H1 (cell line): Measurements from ENCODE around the gene NPHP4. TPM values are rescaled to one million over a fixed set of nuclear protein-coding genes. Genes with fewer than 3 reads are reported as not detected.

ENCODE experiments used
- CTCF ChIA-PET: fragments of 300-600 bp; sonication (Branson Sonifier 250); formaldehyde crosslinking; loops from one replicate; lab custom pipeline; 2021; ENCODE audit not compliant: partially characterized antibody; lab: Charles Lee
- POLR2A ChIA-PET: fragments of 300-600 bp; sonication (Branson Sonifier 250); formaldehyde crosslinking; loops from one replicate; lab custom pipeline; 2021; ENCODE audit warnings: inconsistent platforms; ENCODE audit not compliant: partially characterized antibody; lab: Charles Lee
- DNase-seq, 2 experiments: peaks; one replicate each; pipeline versions ENCODE4 v3.0.0 to v3.0.0-alpha.2; 2010 to 2022; ENCODE audit warnings: low spot score in 2 of 2, low read depth in 1 of 2, mixed read lengths in 1 of 2
- FAIRE-seq: peaks from 2 replicates; lab custom pipeline; 2011; peaks lifted over from hg19 to GRCh38; lab: Jason Lieb, UNC
- H2AFZ ChIP-seq: 2 replicates; pipeline ENCODE4 v1.8.1; 2012; ENCODE audit warnings: low read length, inconsistent platforms
- H2AK5ac ChIP-seq: 2 replicates; pipeline ENCODE4 v1.6.1; 2013; ENCODE audit warnings: low read depth, low read length
- H2BK120ac ChIP-seq: replicated peaks from 2 replicates; pipeline ENCODE3; 2013; ENCODE audit warnings: low read depth, low read length, inconsistent platforms
- H2BK12ac ChIP-seq: 2 replicates; pipeline ENCODE4 v1.6.1; 2013; ENCODE audit warnings: low read depth, low read length
- H2BK15ac ChIP-seq: 2 replicates; pipeline ENCODE4 v1.6.1; 2013; ENCODE audit warnings: low read length
- H2BK20ac ChIP-seq: 2 replicates; pipeline ENCODE4 v1.6.1; 2013; ENCODE audit warnings: low read length
- H2BK5ac ChIP-seq: 2 replicates; pipeline ENCODE4 v1.6.1; 2013; ENCODE audit warnings: low read depth, low read length
- H3K14ac ChIP-seq: 2 replicates; pipeline ENCODE4 v1.6.1; 2013; ENCODE audit warnings: inconsistent platforms; ENCODE audit not compliant: insufficient read length
- H3K18ac ChIP-seq: 2 replicates; pipeline ENCODE4 v1.6.1; 2013; ENCODE audit warnings: low read length; ENCODE audit errors: extremely low read depth
- H3K23ac ChIP-seq: 2 replicates; pipeline ENCODE4 v1.6.1; 2013; ENCODE audit warnings: inconsistent platforms; ENCODE audit not compliant: insufficient read length
- H3K23me2 ChIP-seq: 2 replicates; pipeline ENCODE4 v1.6.1; 2013; ENCODE audit warnings: low read depth, low read length
- H3K27ac ChIP-seq: 2 replicates; pipeline ENCODE4 v1.6.1; 2011; ENCODE audit warnings: low read depth, low read length, inconsistent platforms
- H3K27me3 ChIP-seq, 4 experiments: replicated peaks in 1 of 4; 1 replicate in 1 of 4; 2 replicates in 3 of 4; pipeline versions ENCODE4 v1.6.1 to v1.8.1; 2011 to 2013; ENCODE audit warnings: low read length in 3 of 4, mild to moderate bottlenecking in 3 of 4, inconsistent platforms in 2 of 4, mixed read lengths in 2 of 4, moderate library complexity in 1 of 4; ENCODE audit not compliant: control insufficient read depth in 3 of 4, insufficient read depth in 3 of 4; ENCODE audit errors: extremely low read depth in 1 of 4
- H3K36me3 ChIP-seq, 4 experiments: 2 replicates each; pipeline versions ENCODE4 v1.6.1 to v1.8.1; 2011 to 2013; ENCODE audit warnings: mild to moderate bottlenecking in 4 of 4, low read length in 3 of 4, moderate library complexity in 2 of 4, control low read depth in 1 of 4, inconsistent platforms in 1 of 4; ENCODE audit not compliant: insufficient read depth in 4 of 4, control insufficient read depth in 2 of 4
- H3K4ac ChIP-seq: replicated peaks from 2 replicates; pipeline ENCODE3; 2013; ENCODE audit warnings: low read length, low read depth, mixed read lengths, inconsistent platforms; ENCODE audit not compliant: insufficient read length
- H3K4me1 ChIP-seq, 4 experiments: replicated peaks in 1 of 4; 1 replicate in 1 of 4; 2 replicates in 3 of 4; pipeline versions ENCODE4 v1.6.1 to v1.8.1; 2011 to 2013; ENCODE audit warnings: low read length in 3 of 4, inconsistent platforms in 2 of 4, mixed read lengths in 1 of 4; ENCODE audit not compliant: insufficient read depth in 4 of 4, control insufficient read depth in 3 of 4
- H3K4me2 ChIP-seq, 2 experiments: 2 replicates each; pipeline versions ENCODE4 v1.6.1 to v1.8.1; 2011 to 2013; ENCODE audit warnings: low read depth in 2 of 2, low read length in 2 of 2, control low read depth in 1 of 2, inconsistent platforms in 1 of 2, mild to moderate bottlenecking in 1 of 2; ENCODE audit not compliant: insufficient read depth in 1 of 2
- H3K4me3 ChIP-seq, 4 experiments: fragments of 200-600, 300-600 bp in 1 of 4; sonication (generic), shearing (Covaris generic), sonication (Bioruptor Twin) in 1 of 4; 2 replicates each; pipeline versions ENCODE4 v1.5.1 to v1.8.1; 2011 to 2016; ENCODE audit warnings: low read length in 4 of 4, low read depth in 3 of 4, control low read depth in 2 of 4, inconsistent platforms in 2 of 4, mild to moderate bottlenecking in 2 of 4, mixed read lengths in 1 of 4, moderate library complexity in 1 of 4; ENCODE audit not compliant: insufficient read depth in 2 of 4; ENCODE audit errors: extremely low read depth in 1 of 4
- H3K56ac ChIP-seq: replicated peaks from 2 replicates; pipeline ENCODE3; 2013; ENCODE audit warnings: low read depth, mild to moderate bottlenecking, mixed read lengths, low read length, inconsistent platforms; ENCODE audit not compliant: insufficient read length
- H3K79me1 ChIP-seq: 2 replicates; pipeline ENCODE4 v1.6.1; 2013; ENCODE audit warnings: low read depth, low read length, control low read depth
- H3K79me2 ChIP-seq, 2 experiments: 2 replicates each; pipeline versions ENCODE4 v1.6.1 to v1.8.1; 2012 to 2013; ENCODE audit warnings: low read length in 2 of 2, mild to moderate bottlenecking in 2 of 2, inconsistent platforms in 1 of 2; ENCODE audit not compliant: insufficient read depth in 2 of 2, control insufficient read depth in 1 of 2
- H3K9ac ChIP-seq, 4 experiments: replicated peaks in 1 of 4; 1 replicate in 1 of 4; 2 replicates in 3 of 4; pipeline versions ENCODE4 v1.6.1 to v1.8.1; 2011 to 2013; ENCODE audit warnings: low read depth in 3 of 4, low read length in 3 of 4, control low read depth in 2 of 4, mild to moderate bottlenecking in 2 of 4, moderate library complexity in 2 of 4, inconsistent platforms in 1 of 4; ENCODE audit errors: extremely low read depth in 1 of 4
- H3K9me3 ChIP-seq, 2 experiments: 2 replicates each; pipeline versions ENCODE4 v1.6.1 to v1.8.1; 2012 to 2013; ENCODE audit warnings: mild to moderate bottlenecking in 2 of 2, moderate library complexity in 2 of 2, control low read depth in 1 of 2, inconsistent platforms in 1 of 2, low read depth in 1 of 2, low read length in 1 of 2, mixed read lengths in 1 of 2; ENCODE audit not compliant: insufficient read depth in 2 of 2
- H4K20me1 ChIP-seq, 2 experiments: replicated peaks in 1 of 2; 2 replicates each; pipeline versions ENCODE3 to v1.8.1; 2011 to 2013; ENCODE audit warnings: inconsistent platforms in 2 of 2, low read length in 2 of 2, mild to moderate bottlenecking in 1 of 2; ENCODE audit not compliant: insufficient read depth in 2 of 2, control insufficient read depth in 1 of 2
- H4K5ac ChIP-seq: 2 replicates; pipeline ENCODE4 v1.6.1; 2013; ENCODE audit warnings: low read length, low read depth, mixed read lengths, inconsistent platforms; ENCODE audit not compliant: insufficient read length
- H4K8ac ChIP-seq: 2 replicates; pipeline ENCODE4 v1.8.0; 2013; ENCODE audit warnings: mild to moderate bottlenecking, moderate library complexity, low read length, inconsistent platforms; ENCODE audit not compliant: insufficient read depth; ENCODE audit errors: extremely low read depth
- H4K91ac ChIP-seq: replicated peaks from 2 replicates; pipeline ENCODE3; 2013; ENCODE audit warnings: low read length, mixed read lengths, inconsistent platforms; ENCODE audit not compliant: insufficient read length
- CTBP2 ChIP-seq: IDR thresholded peaks from 2 replicates; pipeline ENCODE4 v1.7.0; 2011; ENCODE audit warnings: borderline replicate concordance, mild to moderate bottlenecking, moderate library complexity, mixed read lengths, low read length; ENCODE audit not compliant: insufficient read depth, insufficient read length
- EZH2 ChIP-seq: fragments of 200-600 bp; sonication (generic); IDR thresholded peaks from 2 replicates; pipeline ENCODE4 v1.7.1; 2012; ENCODE audit warnings: low read depth, mild to moderate bottlenecking, moderate library complexity, low read length, inconsistent platforms; ENCODE audit not compliant: severe bottlenecking
- SIN3A ChIP-seq, 2 experiments: IDR thresholded peaks in 1 of 2; conservative IDR thresholded peaks in 1 of 2; 2 replicates each; pipeline ENCODE4 v1.6.1; 2011 to 2012; ENCODE audit warnings: low read length in 2 of 2, improper control_type of control experiment in 1 of 2, low read depth in 1 of 2, mild to moderate bottlenecking in 1 of 2
- SIX5 ChIP-seq: IDR thresholded peaks from 2 replicates; pipeline ENCODE4 v1.6.1; 2011; ENCODE audit warnings: mild to moderate bottlenecking, low read depth, low read length
- SP2 ChIP-seq: IDR thresholded peaks from 2 replicates; pipeline ENCODE4 v1.6.1; 2012; ENCODE audit warnings: mild to moderate bottlenecking, low read length, inconsistent platforms
- TAF1 ChIP-seq: IDR thresholded peaks from 2 replicates; pipeline ENCODE4 v1.6.1; 2011; ENCODE audit warnings: mild to moderate bottlenecking, low read depth, low read length
- WGBS, 2 experiments: shearing (Covaris generic) in 1 of 2; methylation state at CpG; one replicate each; pipeline versions ENCODE4 v1.1.6 to v1.1.7; 2013 to 2015; ENCODE audit warnings: low lambda C conversion rate in 2 of 2, mixed read lengths in 2 of 2, inconsistent platforms in 1 of 2, low coverage in 1 of 2, missing lambda C conversion rate in 1 of 2; ENCODE audit not compliant: insufficient replicate concordance in 2 of 2, insufficient coverage in 1 of 2, insufficient read length in 1 of 2; ENCODE audit errors: extremely low coverage in 1 of 2, missing lambda C conversion rate in 1 of 2; 5-methylcytosine and 5-hydroxymethylcytosine counted together
- polyA plus RNA-seq, 7 experiments: library from polyadenylated mRNA; depleted of rRNA in 3 of 7; stranded (reverse) in 5 of 7; unstranded in 2 of 7; fragments of >200 nt in 5 of 7; fragments of 200-250 nt in 2 of 7; gene quantifications; 1 replicate in 5 of 7; 2 replicates in 1 of 7; 4 replicates in 1 of 7; pipeline versions ENCODE4 v1.2.1 to v1.2.3, GENCODE V29; 2011 to 2013; ENCODE audit warnings: missing spikeins in 2 of 7, mixed read lengths in 2 of 7
- total RNA-seq: library from RNA; stranded (reverse); fragmentation: NEBNext Ultra II Directional; extraction: Animal tissue kit (Norgen Biotek cat#: 25700); gene quantifications from 2 replicates; pipeline ENCODE4 v1.2.1, GENCODE V29; 2021

NPHP4 gene
- total and polyA plus RNA-seq, 2 of the 8 experiments (the other 6 are each of a cell fraction or from before 2014, with no cell fraction given), result 5.8 to 14.0 TPM

DNA sequence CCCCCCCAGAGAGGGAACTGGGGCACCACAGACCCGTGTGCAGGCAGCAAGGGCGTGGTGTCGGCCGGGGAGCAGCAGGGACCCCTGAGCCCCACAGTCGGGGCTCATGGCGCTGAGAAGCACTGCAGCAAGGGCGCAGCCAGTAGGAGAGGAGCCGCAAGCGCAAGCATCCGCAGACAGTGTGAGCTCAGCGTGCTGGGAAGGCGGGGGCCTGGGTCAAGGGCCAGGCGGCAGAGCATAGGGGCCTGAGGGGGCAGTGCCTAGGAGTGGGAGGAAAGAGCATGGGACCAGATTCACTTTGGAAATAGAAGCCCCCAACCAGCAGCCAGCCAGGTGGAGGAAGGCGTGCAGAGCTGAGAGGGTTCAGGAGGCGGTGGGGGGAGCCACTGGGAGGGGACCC is 46.8 kb upstream of the NPHP4 start:
- 80% methylated on average over 14 of the region's 15 CpGs; no CpG with 5 or more reads in 1 of the 2 experiments for WGBS, 2 experiments
- no peak overlapping the region for H2AK5ac ChIP-seq
- H3K36me3 ChIP-seq, result no peaks in the 10 kb centered on the region
- H3K4me3 ChIP-seq, result no peak overlapping the region
- H3K79me2 ChIP-seq, result no peaks in the 10 kb centered on the region
- no peak overlapping the region for H2BK12ac ChIP-seq
- H2BK5ac ChIP-seq, result no peak overlapping the region
- no peaks in the 10 kb centered on the region; a peak in 1 of 7 replicates for H3K27me3 ChIP-seq
- H3K23me2 ChIP-seq, result 0 out of 2 replicates have a peak, but pooled peaks cover 3% of the 10 kb centered on the region
- peaks cover 2 to 6% of the 10 kb centered on the region in 2 experiments for H4K20me1 ChIP-seq
- H3K56ac ChIP-seq, result no peak overlapping the region
- peaks cover 0 to 12% (median 7%) of the 10 kb centered on the region in 4 experiments; a peak in 5 of 7 replicates for H3K4me1 ChIP-seq
- H2BK120ac ChIP-seq, result no peak overlapping the region
- no peaks in the 10 kb centered on the region for H3K9me3 ChIP-seq
- no peak overlapping the region for H3K23ac ChIP-seq
- H2BK20ac ChIP-seq, result no peak overlapping the region
- no peak overlapping the region for H3K27ac ChIP-seq
- H3K4ac ChIP-seq, result no peak overlapping the region
- H4K8ac ChIP-seq, result no peak overlapping the region
- H3K4me2 ChIP-seq, result no peak overlapping the region
- no peak overlapping the region for H4K91ac ChIP-seq
- H2BK15ac ChIP-seq, result no peak overlapping the region
- no peaks in the 10 kb centered on the region for H3K79me1 ChIP-seq
- H3K14ac ChIP-seq, result no peak overlapping the region
- FAIRE-seq (no peak), DNase-seq (no peak)
- no peak overlapping the region for H3K18ac ChIP-seq
- H4K5ac ChIP-seq, result no peak overlapping the region
- CTCF ChIA-PET, result interaction anchor here (0.6 to 1.6 kb wide), 13 partner anchors 9 to 168 kb away, joined by 3 to 11 read pairs (median 3); no protein-coding TSS in a partner anchor
- no peak overlapping the region for H2AFZ ChIP-seq
- no peak overlapping the region for H3K9ac ChIP-seq
- POLR2A ChIA-PET, result no interaction called here
- no peak for TF ChIP-seq SIN3A (conservative IDR thresholded peaks at IDR 0.05 in 1 of 2, IDR thresholded peaks at IDR 0.05 in 1 of 2; ENCODE audit: low read depth in 1 of 2, low read length in 2 of 2)
- TF ChIP-seq TAF1, result no peak
- TF ChIP-seq SIX5, result no peak
- no peak for TF ChIP-seq SP2
- TF ChIP-seq EZH2, result no peak
- no peak for TF ChIP-seq CTBP2
